GM19025 (cell line): ENCODE results near the gene PKHD1.
"Not testable (repeated sequence)": the region's sequence is repeated elsewhere in the genome, so short reads cannot be mapped to it uniquely, and the experiment has no call there.

ENCODE experiments used
- ATAC-seq: cut with Tn5 transposase; IDR thresholded peaks from one replicate; pipeline ENCODE4 v1.9.1; 2021; ENCODE audit warnings: mild to moderate bottlenecking, low read depth, moderate library complexity; ENCODE audit not compliant: unreplicated experiment

The PKHD1 gene

DNA sequence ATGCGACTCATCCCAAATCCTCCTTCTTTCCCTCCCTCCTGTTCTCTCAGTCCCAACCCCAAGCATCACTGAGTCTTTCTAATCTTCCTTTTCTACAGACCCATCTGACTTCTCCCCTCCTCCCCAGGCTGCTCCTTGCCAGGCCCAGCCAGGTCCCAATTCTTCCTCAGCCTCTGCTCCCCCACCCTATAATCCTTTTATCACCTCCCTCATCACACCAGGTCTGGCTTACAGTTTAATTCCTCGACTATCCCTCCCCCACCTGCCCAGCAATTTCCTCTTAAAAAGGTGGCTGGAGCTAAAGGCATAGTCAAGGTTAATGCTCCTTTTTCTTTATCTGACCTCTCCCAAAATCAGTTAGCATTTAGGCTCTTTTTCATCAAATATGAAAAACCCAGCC lies 147.7 kb downstream of the PKHD1 start:
- ATAC-seq: not testable (repeated sequence)

DNA sequence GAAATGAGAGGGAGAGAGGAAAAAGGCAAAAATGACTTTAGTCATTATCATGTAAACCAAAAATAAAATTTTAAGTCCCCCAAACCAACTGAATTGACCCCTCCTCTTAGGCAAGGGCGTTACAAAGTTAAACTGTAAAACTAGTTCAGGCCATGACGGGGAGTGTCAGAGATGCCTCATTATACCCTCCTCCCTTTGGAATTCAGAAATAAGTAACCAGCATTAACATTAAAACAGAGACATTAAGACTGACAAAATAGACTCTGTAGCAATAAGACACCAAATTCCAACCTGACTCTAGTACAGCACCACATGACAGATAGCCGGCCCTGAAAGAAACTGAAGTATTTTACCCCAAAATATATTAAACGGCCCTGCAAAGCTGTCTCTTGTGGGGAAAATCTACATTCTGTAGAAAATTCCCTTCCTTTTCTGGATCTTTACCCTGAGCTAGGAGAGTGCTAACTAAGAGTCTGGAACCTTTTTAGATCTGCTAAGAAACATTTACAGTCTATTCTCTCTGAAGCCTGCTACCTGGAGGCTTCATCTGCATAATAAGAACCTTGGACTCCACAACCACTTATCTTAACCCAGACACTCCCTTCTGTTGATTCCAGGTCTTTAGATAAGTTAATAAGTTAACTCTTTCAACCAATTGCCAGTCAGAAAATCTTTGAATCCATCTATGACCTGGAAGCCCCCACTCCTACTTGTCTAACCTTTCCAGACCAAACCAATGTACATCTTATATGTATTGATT lies 150.7 kb downstream of the PKHD1 start:
- ATAC-seq: no peak

DNA sequence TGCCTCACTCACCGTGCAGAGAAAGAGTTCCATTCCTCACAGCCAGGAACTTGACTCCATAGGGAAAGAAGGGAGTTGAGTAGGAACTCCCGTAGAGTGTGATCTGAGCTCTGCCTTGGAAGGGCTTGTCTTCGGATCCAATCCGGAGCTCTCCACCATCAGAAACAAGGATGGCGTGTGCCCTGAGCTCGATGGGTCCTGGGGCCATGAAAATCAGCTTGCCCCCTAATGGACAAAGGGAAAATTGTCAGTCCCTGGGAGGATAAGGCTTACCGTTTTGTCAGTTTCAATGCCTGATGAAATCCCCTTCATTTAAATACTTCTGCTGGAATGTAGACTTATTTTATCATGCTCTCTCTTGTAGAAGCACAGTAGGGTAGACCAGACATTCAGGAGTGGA lies 153.3 kb downstream of the PKHD1 start:
- no peak for ATAC-seq

DNA sequence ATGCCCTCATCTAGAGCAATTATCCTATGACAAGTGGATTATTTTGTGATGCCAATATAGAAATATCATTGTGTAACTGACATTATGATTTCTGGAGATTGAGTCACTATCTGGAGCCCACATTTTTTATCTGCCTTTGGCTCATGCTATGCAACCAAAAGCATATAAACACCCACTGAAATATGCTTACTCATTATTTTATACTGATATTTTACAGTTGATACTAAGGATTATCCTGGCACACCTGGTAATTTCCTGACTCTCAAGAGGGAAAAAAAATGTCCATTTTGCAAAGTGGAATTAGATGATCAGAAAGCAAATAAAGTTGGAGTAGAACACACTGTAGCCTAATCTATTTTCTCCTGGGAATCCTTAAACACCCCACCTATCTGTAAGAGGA lies 154.5 kb downstream of the PKHD1 start:
- ATAC-seq: no peak

DNA sequence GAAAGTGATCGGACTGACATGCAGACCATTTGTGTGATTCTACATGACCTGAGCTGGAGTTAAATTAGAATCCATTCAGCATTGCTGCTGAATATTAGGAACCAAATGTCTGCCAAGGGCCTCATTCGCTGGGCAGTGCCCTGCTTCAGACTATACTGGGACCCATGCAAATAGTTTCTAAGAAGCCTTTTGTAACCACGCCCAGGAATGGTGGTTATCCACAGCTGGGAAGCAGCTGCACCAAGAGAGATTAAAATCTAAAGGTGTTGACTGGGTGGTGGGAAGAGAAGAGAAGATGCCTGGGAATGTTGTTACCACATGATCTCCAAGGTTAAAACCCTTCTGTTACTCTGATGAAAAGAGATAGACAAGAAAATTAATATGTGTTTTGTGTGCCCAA lies 156.8 kb downstream of the PKHD1 start:
- no peak for ATAC-seq

DNA sequence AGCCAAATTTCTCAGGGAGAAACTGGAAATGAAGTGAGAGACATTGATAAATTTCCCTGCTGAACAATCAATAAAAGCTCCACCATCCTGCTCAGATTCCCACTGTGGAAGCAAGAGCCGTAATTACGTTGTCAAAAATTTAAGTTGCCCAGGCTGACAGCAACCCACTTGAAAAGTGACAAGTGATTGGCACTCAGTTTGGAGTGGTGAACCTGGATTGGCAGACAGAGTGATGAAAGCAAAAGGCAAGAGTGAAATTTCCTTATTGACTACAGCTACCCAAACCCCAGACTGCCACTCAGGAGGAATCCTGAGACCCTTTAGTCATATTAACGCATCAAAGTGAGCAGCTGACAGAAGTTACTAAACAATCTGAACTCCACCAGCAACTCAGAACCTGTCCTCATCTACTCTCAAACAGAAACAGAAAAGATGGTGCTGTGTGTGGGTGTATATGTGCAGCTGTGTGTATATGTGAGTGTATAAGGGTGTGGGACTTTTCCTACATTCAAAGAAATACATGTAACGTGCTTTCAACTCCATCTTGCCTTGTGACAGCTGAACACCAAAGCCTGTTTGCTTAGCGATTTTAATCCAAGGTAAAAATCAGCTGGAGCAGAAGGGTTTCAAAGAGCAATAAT lies 157.4 kb downstream of the PKHD1 start:
- ATAC-seq: no peak

DNA sequence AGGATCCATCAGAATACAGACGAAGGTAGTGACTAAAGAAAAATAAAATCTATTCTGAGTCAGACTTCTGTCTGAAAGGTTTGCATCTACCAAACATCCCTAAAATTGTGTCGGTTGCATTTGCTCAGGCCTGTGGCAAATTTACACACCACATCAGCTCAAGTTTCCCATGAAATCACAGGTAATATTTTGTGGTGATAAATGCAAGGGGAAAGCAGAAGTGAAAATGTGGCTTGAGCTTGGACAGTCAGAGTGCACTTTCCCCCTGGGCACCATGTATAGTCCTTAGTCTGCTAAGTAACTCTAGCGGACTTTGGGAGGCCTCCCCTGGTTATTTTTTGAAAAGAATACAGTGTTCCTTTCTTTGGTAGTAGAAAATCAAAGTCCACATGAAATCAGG lies 159.1 kb downstream of the PKHD1 start:
- peak; percentile 67 for ATAC-seq

DNA sequence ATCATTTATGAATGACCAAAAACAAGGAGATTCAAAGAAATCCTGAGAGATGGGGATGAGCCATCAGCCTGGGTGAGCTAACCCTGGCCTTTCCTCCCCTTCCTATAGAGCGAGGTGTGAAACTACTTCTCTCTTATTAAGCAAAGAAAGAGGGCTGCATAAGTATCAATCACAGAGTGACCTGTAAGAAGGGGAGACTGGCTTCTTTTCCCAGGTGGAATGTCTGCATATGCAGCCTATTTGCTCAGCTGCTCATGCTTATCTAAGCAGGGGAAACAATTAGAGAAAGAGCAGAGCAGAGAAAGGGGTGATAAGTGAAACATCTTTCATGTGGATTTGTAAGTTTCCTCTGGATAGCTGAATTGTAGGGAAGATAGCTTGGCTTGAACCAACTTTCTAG lies 160.0 kb downstream of the PKHD1 start:
- no peak for ATAC-seq

DNA sequence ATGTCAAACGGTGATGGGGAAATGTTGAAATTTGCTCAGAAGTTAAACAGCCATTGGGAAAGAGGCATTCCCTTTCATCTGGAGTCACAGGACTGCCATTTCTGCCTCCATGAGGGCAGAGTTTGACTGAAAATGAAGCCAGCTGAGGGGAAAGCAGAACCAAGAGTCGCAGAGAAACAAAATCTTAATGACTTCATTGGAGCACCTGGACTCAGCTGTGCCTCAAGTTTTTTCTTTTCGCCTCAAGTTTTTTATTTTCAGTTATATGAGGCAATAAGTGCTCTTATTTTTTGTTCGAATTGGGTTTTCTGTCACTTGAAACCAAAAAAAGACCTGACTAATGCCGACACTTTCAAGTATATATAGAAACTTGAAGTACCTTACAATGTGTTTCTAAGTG lies 161.3 kb downstream of the PKHD1 start:
- ATAC-seq: no peak

DNA sequence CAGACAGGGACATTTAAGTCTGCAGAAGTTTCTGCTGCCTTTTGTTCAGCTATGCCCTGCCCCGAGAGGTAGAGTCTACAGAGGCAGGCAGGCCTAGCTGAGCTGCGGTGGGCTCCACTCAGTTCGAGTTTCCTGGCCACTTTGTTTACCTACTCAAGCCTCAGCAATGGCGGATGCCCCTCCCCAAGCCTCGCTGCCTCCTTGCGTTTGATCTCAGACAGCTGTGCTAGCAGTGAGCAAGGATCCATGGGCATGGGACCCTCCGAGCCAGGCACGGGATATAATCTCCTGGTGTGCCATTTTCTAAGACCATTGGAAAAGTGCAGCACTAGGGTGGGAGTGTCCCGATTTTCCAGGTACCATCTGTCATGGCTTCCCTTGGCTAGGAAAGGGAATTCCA lies 164.9 kb downstream of the PKHD1 start:
- ATAC-seq: not testable (repeated sequence)

DNA sequence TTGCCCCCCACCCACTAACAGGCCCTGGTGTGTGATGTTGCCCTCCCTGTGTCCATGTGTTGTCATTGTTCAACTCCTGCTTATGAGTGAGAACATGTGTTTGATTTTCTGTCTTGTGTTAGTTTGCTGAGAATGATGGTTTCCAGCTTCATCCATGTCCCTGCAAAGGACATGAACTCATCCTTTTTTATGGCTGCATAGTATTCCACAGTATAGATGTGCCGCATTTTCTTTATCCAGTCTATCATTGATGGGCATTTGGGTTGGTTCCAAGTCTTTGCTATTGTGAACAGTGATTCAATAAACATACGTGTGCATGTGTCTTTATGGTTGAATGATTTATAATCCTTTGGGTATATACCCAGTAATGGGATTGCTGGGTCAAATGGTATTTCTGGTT lies 169.1 kb downstream of the PKHD1 start:
- not testable (repeated sequence) for ATAC-seq

DNA sequence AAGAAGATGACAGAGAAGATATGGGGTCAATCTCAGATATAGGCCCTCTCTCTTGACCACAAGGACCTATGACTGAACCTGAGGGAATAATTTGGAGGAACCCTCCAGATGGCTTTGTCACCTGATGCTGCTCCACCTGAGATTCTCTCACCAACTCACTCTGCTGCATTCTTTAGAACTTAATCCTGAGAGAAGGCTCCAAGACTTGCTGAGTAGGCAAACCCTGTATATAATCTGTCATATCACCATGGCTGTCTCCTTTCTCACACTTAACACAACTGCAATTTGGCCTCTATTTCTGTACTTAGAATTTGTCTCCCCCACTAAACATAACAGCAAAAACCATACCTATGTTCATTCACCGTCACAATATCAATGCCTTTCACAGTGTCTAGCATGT lies 172.3 kb downstream of the PKHD1 start:
- no peak for ATAC-seq

DNA sequence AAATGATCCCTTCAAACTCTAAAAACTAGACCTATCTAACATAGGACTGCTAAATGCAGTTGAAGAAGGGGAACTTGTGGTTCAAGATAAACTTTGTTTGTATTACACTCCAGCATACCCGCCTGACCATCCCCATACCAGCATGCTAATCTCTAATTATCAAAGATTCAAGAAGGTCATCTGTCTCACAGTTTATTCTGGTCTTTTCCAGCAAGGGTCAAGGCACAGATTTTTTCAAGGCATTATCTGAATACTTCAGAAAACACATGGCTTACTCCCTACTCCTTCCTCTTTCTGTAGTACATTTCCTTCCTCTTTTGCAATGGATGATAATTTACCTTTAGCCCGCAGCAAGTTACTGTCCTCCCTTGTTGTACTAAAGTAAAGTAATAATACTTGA lies 174.1 kb downstream of the PKHD1 start:
- no peak for ATAC-seq

DNA sequence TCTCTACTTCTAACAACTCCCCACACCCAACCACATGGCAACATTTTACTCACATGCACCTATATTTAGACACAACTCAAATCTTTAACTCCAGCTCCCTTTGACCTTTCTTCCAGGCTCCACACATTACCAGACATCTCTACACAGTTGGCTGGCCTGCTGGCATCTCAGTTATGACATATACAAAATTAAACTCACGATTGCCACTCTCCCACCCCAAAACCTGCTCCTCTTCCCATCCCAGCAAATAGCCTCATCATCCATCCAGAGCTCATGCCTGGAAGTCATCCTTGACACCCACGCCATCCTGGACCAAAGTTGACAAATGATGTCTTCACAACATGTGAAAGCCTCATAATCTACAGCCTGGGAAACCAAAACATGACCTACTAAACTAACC lies 176.6 kb downstream of the PKHD1 start:
- ATAC-seq: no peak

DNA sequence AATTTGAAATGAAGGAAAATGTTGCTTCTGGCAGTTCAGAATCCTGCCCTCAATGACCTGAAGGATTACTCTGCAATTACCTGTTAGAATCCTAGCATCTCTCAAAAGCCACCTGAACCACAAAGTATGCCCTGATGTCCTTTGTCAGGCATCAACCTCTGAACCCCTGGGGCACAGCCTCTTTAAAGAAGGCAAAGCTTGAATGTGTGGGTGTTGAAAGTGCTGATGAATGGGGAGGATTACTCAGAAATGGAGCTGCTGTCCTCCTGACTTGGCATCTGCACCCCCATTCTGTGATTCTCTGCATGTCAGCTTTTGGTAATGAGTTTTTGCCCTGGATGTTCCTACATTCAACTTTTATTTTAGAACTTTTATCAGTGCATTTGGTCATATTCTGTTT lies 179.2 kb downstream of the PKHD1 start:
- ATAC-seq: no peak

DNA sequence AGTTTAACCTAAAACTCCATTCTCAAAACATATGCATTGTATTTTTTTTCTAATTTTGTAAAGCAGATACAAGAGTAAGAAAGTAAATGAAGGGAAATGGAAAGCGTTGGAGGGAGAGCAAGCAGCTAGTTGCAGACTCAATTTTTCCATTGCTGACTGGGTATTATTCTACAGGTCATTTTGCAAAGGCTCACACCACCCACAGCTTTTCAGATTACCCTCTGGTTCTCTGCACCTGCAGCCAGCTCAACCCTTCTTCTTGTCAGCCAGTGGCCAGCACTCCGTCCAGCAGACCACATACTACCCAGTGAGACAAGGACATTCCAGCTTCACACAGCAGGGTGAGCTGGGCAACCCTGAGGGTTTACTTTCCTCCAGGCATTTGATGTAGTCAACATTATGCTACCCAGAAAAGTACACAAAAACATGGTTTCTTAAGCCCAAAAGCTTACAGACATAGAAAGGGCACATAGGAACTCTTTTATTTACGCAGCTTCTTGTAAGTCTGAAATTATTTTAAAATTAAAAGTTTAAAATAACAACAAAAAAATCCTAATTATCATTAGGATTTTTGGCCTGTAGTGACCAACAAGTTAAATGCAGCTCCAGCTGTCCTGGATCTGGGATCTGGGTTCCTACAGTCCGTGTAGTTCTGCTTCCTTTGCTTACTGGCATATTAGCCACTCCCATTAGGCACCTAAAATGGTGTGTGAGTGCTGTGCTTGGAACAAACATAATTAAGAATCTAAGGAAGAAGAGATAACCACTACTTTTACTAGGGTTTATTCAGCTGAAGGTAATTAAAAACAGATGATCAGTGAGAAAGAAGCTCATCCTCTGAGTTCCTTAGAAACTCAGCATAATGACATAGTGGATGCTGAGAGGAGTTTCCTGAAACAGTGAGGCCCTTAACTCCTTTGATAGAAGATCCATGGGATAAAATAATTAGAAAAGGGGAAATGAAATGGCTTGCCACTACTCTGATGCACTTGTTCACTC lies 185.3 kb downstream of the PKHD1 start:
- no peak for ATAC-seq

DNA sequence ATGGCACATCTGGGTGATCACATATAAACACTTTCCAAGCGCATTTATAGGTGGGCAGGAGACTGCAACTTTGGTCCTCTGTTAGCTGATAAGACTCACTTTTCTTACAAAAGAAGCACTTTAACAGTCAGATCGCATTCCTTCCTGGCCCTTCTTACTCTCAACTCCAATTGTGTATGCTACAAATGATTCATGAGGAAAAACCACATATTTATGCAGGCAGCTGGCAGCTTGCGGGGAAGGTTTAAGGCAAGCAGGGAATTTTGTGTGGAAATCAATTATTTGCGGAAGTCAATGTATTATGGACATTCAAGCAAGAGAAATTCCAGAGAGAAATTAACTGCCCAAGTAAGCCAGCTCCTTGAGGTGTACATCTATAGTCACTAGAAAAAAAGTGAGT lies 194.0 kb downstream of the PKHD1 start:
- ATAC-seq: no peak

DNA sequence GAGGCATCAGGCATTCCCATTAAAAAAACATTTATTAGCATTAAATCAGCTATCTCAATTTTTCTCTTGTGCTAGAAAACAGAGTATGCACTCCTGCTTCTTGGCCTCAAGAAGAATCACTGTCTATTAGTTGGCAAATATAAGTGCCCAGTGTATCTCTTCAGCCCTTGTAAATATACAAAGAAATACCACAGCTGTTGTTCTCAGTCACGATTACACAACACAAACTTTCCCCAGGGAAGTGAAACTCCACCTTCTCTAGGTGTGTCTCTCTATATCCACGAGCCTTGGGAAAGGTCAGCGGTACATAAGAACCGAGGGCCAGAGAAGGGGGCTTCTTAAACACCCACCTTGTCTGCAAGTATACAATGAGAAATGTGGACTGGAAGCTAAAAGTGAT lies 194.7 kb downstream of the PKHD1 start:
- no peak for ATAC-seq

DNA sequence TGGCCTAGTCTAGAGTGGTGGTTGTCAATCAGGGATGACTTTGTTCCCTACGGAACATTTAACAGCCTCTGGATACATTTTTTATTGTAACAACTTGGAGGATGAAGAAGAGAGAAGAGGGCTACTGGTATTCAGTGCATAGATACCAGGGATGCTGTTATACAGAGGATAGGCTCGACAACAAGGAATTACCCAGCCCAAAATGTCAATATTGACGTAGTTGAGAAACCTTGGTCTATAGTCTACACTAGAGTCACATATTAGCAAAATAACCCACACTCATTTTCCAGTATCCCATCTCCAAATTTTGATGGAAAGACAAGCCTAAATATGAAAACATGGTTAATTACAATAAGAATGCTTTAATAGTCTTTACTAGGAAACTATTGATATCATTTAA lies 195.1 kb downstream of the PKHD1 start:
- ATAC-seq: no peak

DNA sequence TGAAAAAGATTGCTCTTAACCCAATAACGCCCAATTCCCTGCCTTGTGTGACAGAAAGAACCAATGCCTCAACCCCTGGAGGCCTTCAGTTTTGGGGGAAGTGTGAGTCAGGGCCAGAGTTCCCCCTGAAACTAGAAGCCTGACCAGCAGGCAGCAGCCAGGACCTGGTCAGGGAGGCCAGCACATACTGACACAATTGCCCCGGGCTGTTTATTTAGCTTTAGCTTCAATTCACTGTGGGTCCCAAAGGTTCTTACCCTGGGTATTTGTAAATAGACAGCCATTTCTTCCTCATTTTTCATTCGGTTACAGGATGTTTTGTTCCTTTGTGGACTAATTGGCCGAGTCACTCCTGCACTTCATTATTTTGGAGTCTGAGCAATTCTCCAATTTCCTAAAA lies 195.6 kb downstream of the PKHD1 start:
- no peak for ATAC-seq

DNA sequence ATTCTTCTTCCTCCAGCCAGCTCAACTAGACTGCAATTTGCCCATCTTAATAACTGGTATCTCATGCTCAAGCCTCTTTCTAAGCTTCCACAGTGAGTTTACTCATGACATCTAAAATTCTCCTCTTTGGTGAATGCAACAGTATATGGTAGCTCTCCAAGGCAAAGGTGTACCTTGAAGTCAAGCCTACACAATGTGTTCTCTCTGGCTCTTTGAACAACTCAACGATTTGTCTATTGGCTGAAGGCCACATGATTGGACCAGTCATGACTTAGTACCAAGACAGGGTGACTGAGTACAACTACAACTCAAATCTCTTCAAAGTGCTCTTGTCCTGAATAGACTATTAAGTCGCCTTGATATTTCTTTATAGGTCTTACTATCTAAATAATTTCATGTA lies 199.6 kb downstream of the PKHD1 start:
- no peak for ATAC-seq
